ENCODE measurements around the gene KCNN4. TPM values are rescaled to one million over a fixed set of nuclear protein-coding genes. Genes with fewer than 3 reads are reported as not detected.

Gene KCNN4
- total RNA-seq, 1 donor from 2014 or later: not detected

DNA sequence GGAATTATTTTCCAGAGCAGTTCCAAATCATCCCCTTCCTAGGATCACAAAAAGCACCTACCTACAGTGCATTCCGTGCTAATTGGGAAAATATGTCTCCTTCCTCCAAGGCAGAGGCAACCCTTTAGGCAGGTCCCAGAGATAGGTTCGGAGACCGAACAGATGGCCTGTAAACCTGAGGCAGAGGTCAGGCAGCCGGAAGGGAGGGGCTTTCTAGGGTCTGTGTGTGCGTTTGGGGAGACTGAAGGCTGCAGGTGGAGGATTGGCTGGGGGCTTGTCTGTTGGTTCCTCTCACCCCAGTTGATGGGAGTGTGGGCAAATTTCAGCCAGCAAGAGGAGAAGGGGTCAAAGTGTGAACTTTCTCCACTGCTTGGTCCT, 7.1 kb downstream of the KCNN4 start:
- Histone ChIP-seq H3K4me3 (peak overlapping the region; percentile 45), H4K20me1 (ENCODE audit: low read depth) (no peaks in the 10 kb centered on the region), H2AFZ (replicated peaks) (peak overlapping the region; percentile 79), H3F3A (ENCODE audit: low read depth) (peaks cover 12% of the 10 kb centered on the region), H3K4me1 (peaks cover 19% of the 10 kb centered on the region), H3K4me2 (peak overlapping the region; percentile 85), H3K9ac (no peak overlapping the region), H3K79me2 (ENCODE audit: low read depth) (no peaks in the 10 kb centered on the region), H3K27me3 (peaks cover 83% of the 10 kb centered on the region), H3K27ac (no peak overlapping the region), H3K9me3 (ENCODE audit: low read depth) (no peaks in the 10 kb centered on the region), H3K36me3 (no peaks in the 10 kb centered on the region)
- TF ChIP-seq, protein P1, sequence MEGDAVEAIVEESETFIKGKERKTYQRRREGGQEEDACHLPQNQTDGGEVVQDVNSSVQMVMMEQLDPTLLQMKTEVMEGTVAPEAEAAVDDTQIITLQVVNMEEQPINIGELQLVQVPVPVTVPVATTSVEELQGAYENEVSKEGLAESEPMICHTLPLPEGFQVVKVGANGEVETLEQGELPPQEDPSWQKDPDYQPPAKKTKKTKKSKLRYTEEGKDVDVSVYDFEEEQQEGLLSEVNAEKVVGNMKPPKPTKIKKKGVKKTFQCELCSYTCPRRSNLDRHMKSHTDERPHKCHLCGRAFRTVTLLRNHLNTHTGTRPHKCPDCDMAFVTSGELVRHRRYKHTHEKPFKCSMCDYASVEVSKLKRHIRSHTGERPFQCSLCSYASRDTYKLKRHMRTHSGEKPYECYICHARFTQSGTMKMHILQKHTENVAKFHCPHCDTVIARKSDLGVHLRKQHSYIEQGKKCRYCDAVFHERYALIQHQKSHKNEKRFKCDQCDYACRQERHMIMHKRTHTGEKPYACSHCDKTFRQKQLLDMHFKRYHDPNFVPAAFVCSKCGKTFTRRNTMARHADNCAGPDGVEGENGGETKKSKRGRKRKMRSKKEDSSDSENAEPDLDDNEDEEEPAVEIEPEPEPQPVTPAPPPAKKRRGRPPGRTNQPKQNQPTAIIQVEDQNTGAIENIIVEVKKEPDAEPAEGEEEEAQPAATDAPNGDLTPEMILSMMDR (IDR thresholded peaks at IDR 0.05): no peak
- TF ChIP-seq EZH2phosphoT487 (IDR thresholded peaks at IDR 0.05): no peak
- TF ChIP-seq EZH2 (IDR thresholded peaks at IDR 0.05): no peak
- no peak overlapping the region for H3K27ac Mint-ChIP-seq
- peak overlapping the region; percentile 79 for H3K4me3 Mint-ChIP-seq
- H3K36me3 Mint-ChIP-seq: no peaks in the 10 kb centered on the region
- DNase-seq (ENCODE audit: low spot score): peak; percentile 36
- peaks cover 3% of the 10 kb centered on the region for H3K9me3 Mint-ChIP-seq
- H3K27me3 Mint-ChIP-seq (ENCODE audit: insufficient read depth, low read depth): peaks cover 52% of the 10 kb centered on the region
- H3K4me1 Mint-ChIP-seq: peaks cover 33% of the 10 kb centered on the region

DNA sequence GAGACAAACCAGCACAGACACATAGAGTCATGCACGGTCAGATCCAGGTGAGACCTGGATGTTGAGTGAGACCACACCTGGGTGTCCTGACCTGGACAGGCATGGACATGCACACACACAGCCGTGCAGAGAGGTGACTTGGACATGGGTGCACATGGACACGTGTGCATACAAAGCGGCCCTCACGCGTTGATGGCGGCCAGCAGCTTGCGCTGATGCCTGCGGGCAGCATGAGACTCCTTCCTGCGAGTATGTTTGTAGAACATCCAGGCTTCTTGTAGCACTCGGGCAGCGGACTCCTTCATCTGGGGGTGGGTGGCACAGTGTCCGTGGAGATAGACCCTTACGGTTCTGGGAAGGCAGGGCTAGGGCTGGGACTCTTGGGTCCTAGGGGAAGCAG, 11.5 kb downstream of the KCNN4 start:
- peaks cover 52% of the 10 kb centered on the region for H3K27me3 ChIP-seq
- H3K36me3 ChIP-seq: no peaks in the 10 kb centered on the region
- peaks cover 11% of the 10 kb centered on the region for H3K4me1 ChIP-seq
- DNase-seq (ENCODE audit: low spot score): no peak
- H3K79me2 ChIP-seq (ENCODE audit: low read depth): no peaks in the 10 kb centered on the region
- H3K27ac ChIP-seq: no peak overlapping the region
- H4K20me1 ChIP-seq (ENCODE audit: low read depth): no peaks in the 10 kb centered on the region
- H3K4me3 ChIP-seq: no peak overlapping the region
- no peak overlapping the region for H3K4me2 ChIP-seq
- no peak overlapping the region for H3K4me3 Mint-ChIP-seq
- H3K9ac ChIP-seq: no peak overlapping the region
- peaks cover 35% of the 10 kb centered on the region for H3K27me3 Mint-ChIP-seq (ENCODE audit: insufficient read depth, low read depth)
- no peaks in the 10 kb centered on the region for H3K9me3 ChIP-seq (ENCODE audit: low read depth)
- no peaks in the 10 kb centered on the region for H3K9me3 Mint-ChIP-seq
- H3K27ac Mint-ChIP-seq: peak overlapping the region; percentile 69
- peaks cover 7% of the 10 kb centered on the region for H3F3A ChIP-seq (ENCODE audit: low read depth)
- H3K4me1 Mint-ChIP-seq: peaks cover 12% of the 10 kb centered on the region
- H2AFZ ChIP-seq (replicated peaks): no peak overlapping the region
- no peaks in the 10 kb centered on the region for H3K36me3 Mint-ChIP-seq
- TF ChIP-seq, protein P1 (IDR thresholded peaks at IDR 0.05): no peak
- TF ChIP-seq EZH2phosphoT487 (IDR thresholded peaks at IDR 0.05): no peak
- TF ChIP-seq EZH2 (IDR thresholded peaks at IDR 0.05): no peak

DNA sequence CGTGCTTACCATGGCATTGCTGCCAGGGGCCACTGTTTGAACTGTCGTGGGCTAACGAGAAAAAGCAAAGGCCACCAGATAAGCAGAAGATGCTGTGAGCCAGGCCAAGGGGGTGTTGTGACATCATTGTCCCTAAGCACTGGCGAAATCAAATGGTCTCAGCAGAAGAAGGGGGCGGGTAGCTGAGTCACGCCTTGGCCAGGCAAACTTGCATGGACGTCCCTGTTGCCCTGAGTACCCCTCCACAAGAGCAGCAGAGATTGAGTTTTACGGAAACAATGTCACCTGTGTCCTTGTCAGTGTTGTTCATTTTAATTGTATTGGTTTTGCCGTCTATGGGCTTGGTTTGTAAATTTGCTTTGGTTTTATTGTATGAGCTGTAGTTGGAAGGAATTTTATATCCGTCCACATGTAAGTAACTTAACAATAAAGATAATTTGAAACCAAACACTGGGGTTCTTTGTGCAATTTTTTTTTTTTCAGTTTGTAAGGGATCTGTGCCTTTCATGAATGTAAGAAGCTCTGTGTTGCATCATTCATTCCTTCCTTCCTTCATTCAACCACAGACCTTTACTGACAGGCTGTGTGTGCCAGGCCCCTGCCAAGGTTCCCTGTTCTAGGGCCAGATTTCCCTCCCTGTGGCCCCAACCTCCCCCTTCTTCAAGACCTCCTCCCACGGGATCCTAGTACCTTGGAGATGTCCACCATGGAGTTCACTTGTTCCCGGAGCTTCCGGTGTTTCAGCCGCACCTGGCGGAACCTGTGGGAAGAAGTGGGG, 12.3 kb downstream of the KCNN4 start:
- Histone ChIP-seq H3K4me1 (peaks cover 3% of the 10 kb centered on the region), H3K27ac (no peak overlapping the region), H3K9me3 (ENCODE audit: low read depth) (no peaks in the 10 kb centered on the region), H3K9ac (no peak overlapping the region), H3K36me3 (no peaks in the 10 kb centered on the region), H3K4me3 (no peak overlapping the region), H3K4me2 (no peak overlapping the region), H2AFZ (replicated peaks) (no peak overlapping the region), H3K27me3 (peaks cover 44% of the 10 kb centered on the region), H3K79me2 (ENCODE audit: low read depth) (no peaks in the 10 kb centered on the region), H4K20me1 (ENCODE audit: low read depth) (no peaks in the 10 kb centered on the region), H3F3A (ENCODE audit: low read depth) (peaks cover 2% of the 10 kb centered on the region)
- TF ChIP-seq EZH2phosphoT487 (IDR thresholded peaks at IDR 0.05) (no peak), EZH2 (IDR thresholded peaks at IDR 0.05) (no peak)
- TF ChIP-seq, protein P1 (IDR thresholded peaks at IDR 0.05): no peak
- Mint-ChIP-seq H3K4me1 (peaks cover 6% of the 10 kb centered on the region), H3K4me3 (peak overlapping the region; percentile 43), H3K27ac (no peak overlapping the region), H3K9me3 (no peaks in the 10 kb centered on the region), H3K36me3 (no peaks in the 10 kb centered on the region), H3K27me3 (ENCODE audit: insufficient read depth, low read depth) (peaks cover 31% of the 10 kb centered on the region)
- no peak for DNase-seq (ENCODE audit: low spot score)

Data from neural progenitor cell (in vitro differentiated cells).